HG03342 (cell line): ENCODE results near the gene HABP2.

Source experiments
- ATAC-seq: cut with Tn5 transposase; IDR thresholded peaks from one replicate; pipeline ENCODE4 v1.9.1; 2021; ENCODE audit warnings: mild to moderate bottlenecking, moderate library complexity; ENCODE audit not compliant: unreplicated experiment

The HABP2 gene

GRCh38 chr10:113525713-113526112, 27.1 kb upstream of the HABP2 start:
- no peak for ATAC-seq

- no peak for ATAC-seq
Observed at GRCh38 chr10:113527211-113527906, 25.5 kb upstream of the HABP2 start.

GRCh38 chr10:113528876-113529275, 24.0 kb upstream of the HABP2 start:
- ATAC-seq: no peak

- ATAC-seq: no peak
Observed at GRCh38 chr10:113529575-113529974, 23.3 kb upstream of the HABP2 start.

- no peak for ATAC-seq
Observed at GRCh38 chr10:113530476-113530875, 22.4 kb upstream of the HABP2 start.

- no peak for ATAC-seq
Observed at GRCh38 chr10:113532724-113533123, 20.1 kb upstream of the HABP2 start.

GRCh38 chr10:113533801-113534200, 19.1 kb upstream of the HABP2 start:
- ATAC-seq: no peak

- ATAC-seq: no peak
Observed at GRCh38 chr10:113534423-113534822, 18.4 kb upstream of the HABP2 start.

GRCh38 chr10:113537672-113538071, 15.2 kb upstream of the HABP2 start:
- no peak for ATAC-seq

GRCh38 chr10:113538151-113538550, 14.7 kb upstream of the HABP2 start:
- no peak for ATAC-seq

GRCh38 chr10:113539789-113540188, 13.1 kb upstream of the HABP2 start:
- ATAC-seq: no peak

GRCh38 chr10:113540845-113541548, 11.9 kb upstream of the HABP2 start:
- ATAC-seq: no peak

- no peak for ATAC-seq
Observed at GRCh38 chr10:113541549-113541927, 11.3 kb upstream of the HABP2 start.

- no peak for ATAC-seq
Observed at GRCh38 chr10:113543107-113543955, 9.5 kb upstream of the HABP2 start.

- no peak for ATAC-seq
Observed at GRCh38 chr10:113544392-113544791, 8.5 kb upstream of the HABP2 start.

GRCh38 chr10:113547426-113547825, 5.4 kb upstream of the HABP2 start:
- no peak for ATAC-seq

- no peak for ATAC-seq
Observed at GRCh38 chr10:113549856-113550255, 3.0 kb upstream of the HABP2 start.

GRCh38 chr10:113550365-113550764, 2.5 kb upstream of the HABP2 start:
- ATAC-seq: no peak

- no peak for ATAC-seq
Observed at GRCh38 chr10:113552014-113552413, 839 bp upstream of the HABP2 start.

- no peak for ATAC-seq
Observed at GRCh38 chr10:113553149-113553548, 296 bp downstream of the HABP2 start.

- no peak for ATAC-seq
Observed at GRCh38 chr10:113554214-113554613, 1.4 kb downstream of the HABP2 start.

- no peak for ATAC-seq
Observed at GRCh38 chr10:113555245-113555644, 2.4 kb downstream of the HABP2 start.
